ENCODE measurements around the gene ZFHX3.

DNA sequence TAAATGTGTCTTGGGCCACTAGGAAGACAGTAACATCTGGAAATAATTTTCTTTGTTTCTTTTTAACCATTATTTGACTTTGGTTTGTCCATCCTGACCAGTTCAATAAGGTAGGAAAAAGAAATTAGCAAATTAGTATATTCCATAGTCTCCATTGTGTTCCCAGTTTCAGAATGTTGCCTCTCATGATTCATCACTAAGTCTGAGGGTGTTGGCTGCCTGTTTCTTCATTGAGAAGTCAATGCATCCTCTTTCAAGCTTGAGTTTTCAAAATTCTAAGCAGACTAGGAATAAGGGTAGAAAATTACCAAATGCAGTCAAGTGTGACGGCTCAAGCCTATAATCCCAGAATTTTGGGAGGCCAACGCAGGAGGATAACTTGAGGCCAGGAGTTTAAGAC lies 41.9 kb downstream of the ZFHX3 start:
- TF ChIP-seq, protein P1, sequence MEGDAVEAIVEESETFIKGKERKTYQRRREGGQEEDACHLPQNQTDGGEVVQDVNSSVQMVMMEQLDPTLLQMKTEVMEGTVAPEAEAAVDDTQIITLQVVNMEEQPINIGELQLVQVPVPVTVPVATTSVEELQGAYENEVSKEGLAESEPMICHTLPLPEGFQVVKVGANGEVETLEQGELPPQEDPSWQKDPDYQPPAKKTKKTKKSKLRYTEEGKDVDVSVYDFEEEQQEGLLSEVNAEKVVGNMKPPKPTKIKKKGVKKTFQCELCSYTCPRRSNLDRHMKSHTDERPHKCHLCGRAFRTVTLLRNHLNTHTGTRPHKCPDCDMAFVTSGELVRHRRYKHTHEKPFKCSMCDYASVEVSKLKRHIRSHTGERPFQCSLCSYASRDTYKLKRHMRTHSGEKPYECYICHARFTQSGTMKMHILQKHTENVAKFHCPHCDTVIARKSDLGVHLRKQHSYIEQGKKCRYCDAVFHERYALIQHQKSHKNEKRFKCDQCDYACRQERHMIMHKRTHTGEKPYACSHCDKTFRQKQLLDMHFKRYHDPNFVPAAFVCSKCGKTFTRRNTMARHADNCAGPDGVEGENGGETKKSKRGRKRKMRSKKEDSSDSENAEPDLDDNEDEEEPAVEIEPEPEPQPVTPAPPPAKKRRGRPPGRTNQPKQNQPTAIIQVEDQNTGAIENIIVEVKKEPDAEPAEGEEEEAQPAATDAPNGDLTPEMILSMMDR (IDR thresholded peaks at IDR 0.05): no peak
- TF ChIP-seq POLR2A (IDR thresholded peaks at IDR 0.05): no peak

Data from heart left ventricle (tissue), 13 donors.